ENCODE measurements around the gene OSBP2.
A peak's percentile ranks its signal among the peaks of the same experiment; 100 is the strongest.
"Not testable (repeated sequence)": the region's sequence is repeated elsewhere in the genome, so short reads cannot be mapped to it uniquely, and the experiment has no call there.

The OSBP2 gene

DNA sequence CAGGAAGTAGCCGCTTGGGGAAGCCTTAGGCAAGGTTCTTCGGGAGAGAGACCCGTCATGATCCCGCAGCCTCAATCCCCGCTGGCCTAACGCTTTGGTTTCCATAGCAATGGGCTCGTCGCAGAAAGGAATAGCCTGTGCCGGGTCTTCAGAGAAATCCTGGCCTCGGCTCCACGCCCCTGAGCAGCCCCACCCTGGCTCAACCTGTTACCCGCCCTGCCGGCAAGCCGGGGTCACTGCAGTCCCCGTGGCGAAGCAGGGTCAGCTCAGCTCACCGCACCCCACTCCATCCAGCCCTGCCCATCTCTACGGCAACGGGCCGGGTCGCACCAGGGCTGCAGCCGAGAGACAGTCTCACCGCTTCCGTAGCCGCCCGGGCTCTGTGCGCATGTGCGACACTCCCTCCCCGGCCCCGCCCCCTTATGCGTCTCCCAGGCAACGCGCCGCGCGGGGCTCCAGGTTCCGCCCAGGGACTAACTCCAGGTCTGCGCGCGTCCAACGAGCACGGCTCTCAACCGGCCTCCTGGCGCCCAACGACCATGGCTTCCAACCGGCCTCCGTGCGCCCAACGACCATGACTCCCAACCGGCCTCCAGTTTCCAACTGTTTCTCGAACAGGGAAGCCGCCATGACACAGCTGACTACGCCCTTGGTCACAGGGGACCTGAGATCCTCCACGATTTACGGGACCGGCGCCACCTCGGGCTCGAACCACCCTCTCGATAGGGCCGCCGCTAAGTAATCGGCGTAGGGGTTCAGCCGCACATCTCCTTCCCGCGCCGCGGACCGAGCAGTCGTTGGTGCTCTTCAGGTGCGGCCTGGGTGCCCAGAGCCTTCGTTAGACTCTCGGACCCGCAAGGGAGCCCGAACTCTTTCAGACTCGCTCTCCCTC is 26.9 kb upstream of the OSBP2 start, which contains the start of gene DUSP18:
Gene DUSP18, minus strand, starts transcription at position 382 of the 892 bp plus-strand sequence. CDS start 3,872 bp downstream, outside the sequence.
- peaks cover 22% of the 10 kb centered on the region for H3K4me1 Mint-ChIP-seq (ENCODE audit: low read depth)
- peaks cover 16% of the 10 kb centered on the region for H3K36me3 Mint-ChIP-seq (ENCODE audit: low read depth)
- H3K27me3 Mint-ChIP-seq (ENCODE audit: low read depth) = peaks cover 5% of the 10 kb centered on the region
- H3K27ac Mint-ChIP-seq = peak within 1 kb of the TSS; percentile 88
- no peaks in the 10 kb centered on the region for H3K9me3 Mint-ChIP-seq
- H3K4me3 Mint-ChIP-seq = peak within 1 kb of the TSS; percentile 95

DNA sequence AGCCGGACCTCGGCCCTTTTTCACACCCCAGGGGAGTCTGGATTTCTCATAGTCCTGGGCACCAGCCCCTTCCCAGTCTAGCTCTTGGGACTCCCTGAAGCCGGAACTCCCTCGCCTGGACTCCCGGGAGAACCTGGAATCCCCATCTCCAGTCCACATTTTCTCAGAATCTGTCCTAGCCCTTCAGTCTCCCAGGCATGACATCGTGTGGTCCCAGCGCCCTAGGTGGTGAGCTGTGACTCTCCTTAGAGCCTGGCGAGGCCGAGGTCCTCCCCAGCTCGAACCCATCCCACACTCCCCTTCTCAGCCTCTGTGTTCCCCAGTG is 26.3 kb upstream of the OSBP2 start:
- peaks cover 5% of the 10 kb centered on the region for H3K27me3 Mint-ChIP-seq (ENCODE audit: low read depth)
- peaks cover 22% of the 10 kb centered on the region for H3K4me1 Mint-ChIP-seq (ENCODE audit: low read depth)
- peaks cover 10% of the 10 kb centered on the region for H3K36me3 Mint-ChIP-seq (ENCODE audit: low read depth)
- no peaks in the 10 kb centered on the region for H3K9me3 Mint-ChIP-seq
- H3K27ac Mint-ChIP-seq = peak overlapping the region; percentile 88
- peak overlapping the region; percentile 95 for H3K4me3 Mint-ChIP-seq

DNA sequence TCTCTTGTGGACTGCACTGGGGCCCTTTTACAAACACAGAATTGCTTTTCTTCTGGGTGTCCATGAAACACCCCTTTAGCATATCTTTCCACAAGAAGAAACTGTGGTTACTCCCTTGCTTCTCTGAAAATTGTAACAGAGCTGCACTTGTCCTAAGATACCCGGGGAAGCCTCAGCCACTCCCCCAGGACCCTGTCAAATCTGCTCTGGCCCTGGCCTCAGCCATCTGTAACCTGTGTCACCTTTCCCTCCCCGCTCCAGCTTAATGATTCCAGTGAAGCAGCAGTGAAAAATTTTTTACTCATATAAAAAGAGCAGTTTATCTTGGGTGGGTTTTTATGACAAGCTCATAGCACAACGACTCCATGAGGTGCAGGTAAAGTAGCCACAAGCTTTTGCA is 23.6 kb upstream of the OSBP2 start:
- Mint-ChIP-seq H3K9me3 (no peaks in the 10 kb centered on the region), H3K27ac (no peak overlapping the region), H3K27me3 (ENCODE audit: low read depth) (peaks cover 8% of the 10 kb centered on the region), H3K4me3 (no peak overlapping the region), H3K36me3 (ENCODE audit: low read depth) (no peaks in the 10 kb centered on the region), H3K4me1 (ENCODE audit: low read depth) (peaks cover 15% of the 10 kb centered on the region)

DNA sequence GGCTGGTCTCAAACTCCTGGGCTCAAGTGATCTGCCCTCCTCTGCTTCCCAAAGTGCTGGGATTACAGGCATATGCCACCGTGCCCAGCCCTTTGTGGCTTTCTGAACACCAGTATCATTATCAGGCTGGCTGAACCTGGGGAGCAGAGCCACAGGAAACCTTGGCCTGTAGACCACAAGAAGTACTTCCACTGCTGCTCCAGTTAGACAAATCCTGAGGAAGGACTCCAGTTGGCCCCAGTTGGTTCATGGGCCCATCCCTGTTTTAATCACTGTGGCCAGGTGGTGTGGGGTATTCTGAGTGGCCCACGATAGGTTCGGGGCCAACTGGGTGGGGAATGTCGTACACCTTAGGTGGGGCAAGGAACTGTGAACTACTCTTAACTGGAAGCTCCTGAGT is 21.5 kb upstream of the OSBP2 start:
- Mint-ChIP-seq H3K4me3 (no peak overlapping the region), H3K36me3 (ENCODE audit: low read depth) (no peaks in the 10 kb centered on the region), H3K4me1 (ENCODE audit: low read depth) (peaks cover 6% of the 10 kb centered on the region), H3K27ac (no peak overlapping the region), H3K27me3 (ENCODE audit: low read depth) (peaks cover 26% of the 10 kb centered on the region), H3K9me3 (no peaks in the 10 kb centered on the region)

DNA sequence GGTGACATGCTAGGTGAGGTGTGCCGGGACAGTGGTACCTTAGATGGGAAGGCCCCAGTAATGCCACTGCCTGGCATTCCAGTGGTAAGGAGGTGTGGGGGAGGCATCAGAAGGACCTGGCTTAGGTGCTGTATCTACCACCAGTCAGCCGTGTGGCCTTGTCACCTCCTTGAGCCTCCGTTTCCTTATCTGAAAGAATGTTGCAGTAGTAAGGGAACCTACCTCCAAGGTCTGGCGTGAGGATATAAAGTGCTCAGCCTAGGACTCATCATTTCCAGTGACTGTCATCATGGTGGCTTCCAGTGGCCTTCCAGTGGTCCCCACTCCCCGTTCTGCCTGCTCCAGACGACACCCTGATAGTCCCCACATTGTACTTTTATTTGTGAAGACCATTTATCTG is 20.2 kb upstream of the OSBP2 start:
- Mint-ChIP-seq H3K4me3 (no peak overlapping the region), H3K27ac (no peak overlapping the region), H3K36me3 (ENCODE audit: low read depth) (no peaks in the 10 kb centered on the region), H3K27me3 (ENCODE audit: low read depth) (peaks cover 31% of the 10 kb centered on the region), H3K4me1 (ENCODE audit: low read depth) (peaks cover 6% of the 10 kb centered on the region), H3K9me3 (no peaks in the 10 kb centered on the region)

DNA sequence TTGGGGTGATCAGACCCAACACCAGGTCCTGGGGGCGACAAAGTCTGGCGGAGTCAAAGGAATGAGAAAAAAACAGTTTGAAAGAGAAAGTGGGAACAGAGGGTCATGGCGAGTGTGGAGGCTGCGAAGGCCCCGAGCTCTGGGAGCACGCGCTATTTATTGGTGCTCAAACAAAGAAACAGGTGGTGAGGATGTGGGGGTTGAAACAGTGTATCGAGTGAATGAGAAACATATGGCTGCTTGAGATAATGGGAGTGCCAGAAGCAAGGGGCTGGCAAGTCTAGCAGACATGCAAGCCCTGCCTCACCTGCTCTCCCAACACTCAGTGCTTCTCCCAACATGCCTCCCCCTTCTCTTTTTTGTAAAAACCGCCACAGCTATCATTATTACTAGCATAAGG is 19.2 kb upstream of the OSBP2 start:
- Mint-ChIP-seq H3K27ac (no peak overlapping the region), H3K27me3 (ENCODE audit: low read depth) (peaks cover 32% of the 10 kb centered on the region), H3K4me1 (ENCODE audit: low read depth) (peaks cover 7% of the 10 kb centered on the region), H3K36me3 (ENCODE audit: low read depth) (no peaks in the 10 kb centered on the region), H3K9me3 (no peaks in the 10 kb centered on the region), H3K4me3 (no peak overlapping the region)

DNA sequence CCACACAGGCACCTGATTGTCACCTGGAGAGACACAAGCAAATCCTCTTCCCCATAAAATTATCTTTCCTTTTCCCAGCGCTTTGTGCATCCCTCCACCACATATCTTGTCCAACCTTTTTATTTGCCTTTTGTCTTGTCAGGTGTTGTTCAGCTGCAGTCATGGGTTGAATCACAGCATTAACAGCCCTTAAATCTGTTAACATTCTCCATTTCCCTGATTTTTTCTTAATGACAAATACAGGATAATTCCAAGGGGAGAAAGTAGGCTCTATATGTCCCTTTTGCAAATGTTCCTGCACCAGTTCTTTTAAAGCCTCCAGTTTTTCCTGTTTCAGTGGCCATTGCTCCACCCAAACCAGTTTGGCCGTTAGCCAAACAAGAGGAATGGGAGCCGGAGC is 18.1 kb upstream of the OSBP2 start:
- not testable (repeated sequence) for H3K4me1 Mint-ChIP-seq (ENCODE audit: low read depth); H3K4me3 Mint-ChIP-seq; H3K9me3 Mint-ChIP-seq; H3K36me3 Mint-ChIP-seq (ENCODE audit: low read depth); H3K27ac Mint-ChIP-seq
- H3K27me3 Mint-ChIP-seq (ENCODE audit: low read depth) = peaks cover 32% of the 10 kb centered on the region

DNA sequence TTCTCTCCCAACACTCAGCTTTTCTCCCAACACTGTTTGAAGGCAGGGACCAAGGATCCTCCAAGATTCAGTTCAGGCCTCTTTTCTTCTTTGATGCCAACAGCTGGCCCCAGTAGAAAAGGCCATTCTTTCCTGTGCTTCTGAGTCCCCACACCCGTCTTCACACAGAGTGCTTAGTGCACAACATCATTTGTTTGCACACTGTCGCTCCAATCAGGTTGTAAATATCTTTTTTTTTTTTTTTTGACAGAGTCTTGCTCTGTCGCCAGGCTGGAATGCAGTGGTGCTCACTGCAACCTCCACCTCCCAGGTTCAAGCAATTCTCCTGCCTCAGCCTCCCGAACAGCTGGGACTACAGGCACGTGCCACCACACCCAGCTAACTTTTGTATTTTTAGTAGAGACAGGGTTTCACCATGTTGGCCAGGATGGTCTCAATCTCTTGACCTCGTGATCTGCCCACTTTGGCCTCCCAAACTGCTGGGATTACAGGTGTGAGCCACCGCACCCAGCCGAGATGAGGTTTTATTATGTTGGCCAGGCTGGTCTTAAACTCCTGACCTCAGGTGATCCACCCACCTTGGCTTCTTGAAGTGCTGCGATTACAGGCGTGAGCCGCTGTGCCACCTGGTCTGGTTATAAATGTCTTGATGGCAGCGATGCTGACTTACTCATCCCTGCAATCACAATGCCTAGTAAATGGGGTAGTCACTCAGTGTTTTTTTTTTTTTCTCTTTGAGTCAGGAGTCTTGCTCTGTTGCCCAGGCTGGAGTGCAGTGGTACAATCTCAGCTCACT is 14.6 kb upstream of the OSBP2 start:
- H3K27me3 Mint-ChIP-seq (ENCODE audit: low read depth) = peaks cover 34% of the 10 kb centered on the region
- H3K4me3 Mint-ChIP-seq; H3K36me3 Mint-ChIP-seq (ENCODE audit: low read depth); H3K27ac Mint-ChIP-seq; H3K4me1 Mint-ChIP-seq (ENCODE audit: low read depth); H3K9me3 Mint-ChIP-seq: not testable (repeated sequence)

DNA sequence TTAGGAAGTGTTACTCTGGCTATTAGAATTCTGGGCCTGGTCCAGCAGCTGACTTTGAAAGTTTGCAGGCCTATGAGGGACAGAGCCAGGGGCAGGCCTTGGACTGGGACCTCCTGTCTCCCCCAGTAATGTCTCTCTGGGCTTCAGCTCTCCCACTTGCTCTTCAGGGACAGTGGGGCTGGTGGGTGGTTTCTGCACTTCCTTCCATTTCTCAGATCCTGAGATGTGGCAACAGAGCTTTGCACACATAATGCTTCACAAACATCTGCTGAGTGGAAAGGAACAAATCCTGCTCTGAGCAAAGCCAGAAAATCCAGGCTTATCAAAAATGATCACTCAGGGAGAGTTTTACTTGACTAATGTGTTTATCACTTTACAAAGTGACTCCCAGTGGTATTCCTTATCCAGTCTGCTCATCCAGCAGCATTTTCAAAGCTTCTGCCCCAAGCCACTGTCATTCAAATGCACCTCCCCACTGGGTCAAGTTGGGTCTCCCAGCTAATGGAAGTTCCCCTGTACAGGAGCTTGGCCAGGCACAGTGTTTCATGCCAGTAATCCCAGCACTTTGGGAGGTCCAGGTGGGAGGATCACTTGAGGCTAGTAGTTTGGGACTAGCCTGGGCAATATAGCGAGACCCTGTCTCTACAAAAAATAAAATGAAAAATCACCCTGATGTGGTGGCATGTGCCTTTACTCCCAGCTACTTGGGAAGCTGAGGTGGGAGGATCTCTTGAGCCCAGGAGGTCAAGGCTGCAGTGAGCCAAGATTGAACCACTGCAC is 13.5 kb upstream of the OSBP2 start:
- Mint-ChIP-seq H3K27ac (no peak overlapping the region), H3K4me3 (no peak overlapping the region), H3K4me1 (ENCODE audit: low read depth) (peaks cover 7% of the 10 kb centered on the region), H3K9me3 (no peaks in the 10 kb centered on the region), H3K27me3 (ENCODE audit: low read depth) (peaks cover 34% of the 10 kb centered on the region), H3K36me3 (ENCODE audit: low read depth) (no peaks in the 10 kb centered on the region)

DNA sequence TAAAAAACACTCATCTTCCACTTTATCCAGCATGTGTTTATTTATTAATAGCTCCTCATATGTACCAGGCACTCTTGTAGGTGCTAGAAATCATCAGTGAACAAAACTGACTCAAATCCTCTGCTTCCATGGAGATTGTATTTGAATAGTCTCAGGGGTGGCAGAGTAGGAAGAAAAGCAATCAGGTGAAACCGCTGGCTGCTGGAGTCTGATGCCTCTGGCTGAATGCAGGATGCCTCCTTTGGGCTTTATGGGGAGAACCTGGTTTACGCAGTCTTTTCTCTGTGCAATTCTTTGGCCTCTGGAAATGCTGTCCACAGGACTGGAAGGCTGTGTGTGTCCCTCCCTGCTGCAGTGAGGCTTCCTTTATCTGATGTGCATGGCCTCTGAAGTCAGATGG is 12.8 kb upstream of the OSBP2 start:
- H3K27ac Mint-ChIP-seq = no peak overlapping the region
- H3K9me3 Mint-ChIP-seq = no peaks in the 10 kb centered on the region
- peaks cover 30% of the 10 kb centered on the region for H3K27me3 Mint-ChIP-seq (ENCODE audit: low read depth)
- no peak overlapping the region for H3K4me3 Mint-ChIP-seq
- H3K36me3 Mint-ChIP-seq (ENCODE audit: low read depth) = no peaks in the 10 kb centered on the region
- H3K4me1 Mint-ChIP-seq (ENCODE audit: low read depth) = peaks cover 7% of the 10 kb centered on the region

DNA sequence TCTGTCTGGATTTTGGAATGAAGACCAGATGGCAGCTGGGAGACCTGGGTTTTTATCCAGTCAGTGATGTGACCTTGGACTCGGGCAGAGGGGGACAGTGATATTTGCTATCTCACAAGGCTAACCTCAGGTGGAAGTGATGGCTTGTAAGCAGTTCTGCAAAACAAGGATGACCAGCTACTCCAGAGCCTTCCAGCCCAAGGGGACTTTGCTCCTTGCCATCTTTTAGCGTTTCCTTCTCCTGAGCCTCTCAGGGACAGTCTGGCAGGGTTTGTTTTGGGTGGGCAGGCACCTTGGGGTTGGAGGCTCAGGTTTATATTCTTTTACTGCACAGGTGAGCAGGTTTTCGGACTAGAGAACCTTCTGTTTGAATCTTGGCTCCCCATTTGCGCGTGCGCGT is 9.5 kb upstream of the OSBP2 start:
- H3K27me3 Mint-ChIP-seq (ENCODE audit: low read depth) = peaks cover 6% of the 10 kb centered on the region
- H3K27ac Mint-ChIP-seq = no peak overlapping the region
- H3K4me3 Mint-ChIP-seq = no peak overlapping the region
- H3K4me1 Mint-ChIP-seq (ENCODE audit: low read depth) = no peaks in the 10 kb centered on the region
- no peaks in the 10 kb centered on the region for H3K36me3 Mint-ChIP-seq (ENCODE audit: low read depth)
- no peaks in the 10 kb centered on the region for H3K9me3 Mint-ChIP-seq

DNA sequence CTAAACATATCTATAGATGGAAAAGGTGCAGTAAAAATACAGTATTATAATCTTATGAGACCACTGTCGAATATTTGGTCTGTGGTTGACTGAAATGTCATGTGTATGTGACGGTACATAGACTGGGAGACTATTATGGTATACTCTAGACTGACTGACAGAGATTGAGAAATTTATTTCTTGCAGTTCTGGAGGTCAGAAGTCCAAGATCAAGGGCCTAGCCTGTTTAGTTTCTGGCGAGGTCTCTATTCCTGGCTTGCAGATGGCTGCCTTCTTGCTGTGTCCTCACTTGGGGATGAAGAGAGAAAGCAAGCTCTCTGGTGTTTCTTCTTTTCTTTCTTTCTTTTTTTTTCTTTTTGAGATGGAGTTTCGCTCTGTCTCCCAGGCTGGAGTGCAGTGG is 7.3 kb upstream of the OSBP2 start:
- Mint-ChIP-seq H3K27ac (no peak overlapping the region), H3K27me3 (ENCODE audit: low read depth) (peaks cover 6% of the 10 kb centered on the region), H3K4me3 (no peak overlapping the region), H3K9me3 (no peaks in the 10 kb centered on the region), H3K4me1 (ENCODE audit: low read depth) (no peaks in the 10 kb centered on the region), H3K36me3 (ENCODE audit: low read depth) (no peaks in the 10 kb centered on the region)

DNA sequence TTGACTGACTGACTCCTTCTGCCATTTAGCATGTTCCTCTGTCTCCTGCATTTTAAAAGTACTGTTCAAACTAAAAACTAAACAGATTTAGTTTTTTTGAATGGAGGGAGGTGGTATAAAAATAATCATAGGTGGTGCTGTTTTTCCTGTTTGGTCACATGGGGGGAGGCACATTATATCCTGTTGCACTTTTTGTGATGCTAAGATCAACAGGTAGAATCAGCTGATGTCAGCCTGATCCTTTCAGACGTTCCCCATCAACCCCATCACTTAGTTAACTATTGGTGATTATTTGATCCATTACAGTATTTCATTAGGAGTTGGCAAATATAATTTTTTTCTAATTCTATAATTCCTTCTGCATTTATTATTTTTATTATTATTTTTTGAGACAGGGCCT is 5.1 kb upstream of the OSBP2 start:
- H3K36me3 Mint-ChIP-seq (ENCODE audit: low read depth) = no peaks in the 10 kb centered on the region
- peaks cover 12% of the 10 kb centered on the region for H3K27me3 Mint-ChIP-seq (ENCODE audit: low read depth)
- H3K4me3 Mint-ChIP-seq = no peak overlapping the region
- H3K27ac Mint-ChIP-seq = no peak overlapping the region
- H3K4me1 Mint-ChIP-seq (ENCODE audit: low read depth) = peaks cover 5% of the 10 kb centered on the region
- H3K9me3 Mint-ChIP-seq = no peaks in the 10 kb centered on the region

DNA sequence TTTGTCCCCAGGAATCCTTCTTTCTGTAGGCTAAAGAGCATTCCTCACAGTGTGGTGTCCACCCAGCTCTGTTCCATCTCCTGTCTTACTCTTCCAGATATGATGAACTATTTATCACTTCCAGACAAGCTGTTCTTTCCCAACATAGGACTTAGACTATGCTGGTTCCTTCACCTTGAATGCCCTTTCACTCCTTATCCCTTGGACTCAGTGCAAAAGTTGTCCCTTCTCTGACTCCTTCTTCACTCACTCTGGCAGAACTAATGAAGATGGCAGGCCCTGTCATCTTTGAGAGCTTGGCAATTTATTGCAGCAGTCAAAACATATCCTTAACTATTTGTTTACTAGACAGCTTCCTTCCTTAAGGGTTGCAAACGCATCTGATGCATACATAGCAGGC is 3.5 kb upstream of the OSBP2 start:
- H3K27ac Mint-ChIP-seq = no peak overlapping the region
- H3K36me3 Mint-ChIP-seq (ENCODE audit: low read depth) = no peaks in the 10 kb centered on the region
- H3K4me3 Mint-ChIP-seq = no peak overlapping the region
- no peaks in the 10 kb centered on the region for H3K9me3 Mint-ChIP-seq
- peaks cover 16% of the 10 kb centered on the region for H3K27me3 Mint-ChIP-seq (ENCODE audit: low read depth)
- H3K4me1 Mint-ChIP-seq (ENCODE audit: low read depth) = peaks cover 11% of the 10 kb centered on the region
